GM23338 (cell line): ENCODE measurements around the gene PLEKHJ1. TPM values are rescaled to one million over a fixed set of nuclear protein-coding genes. Genes with fewer than 3 reads are reported as not detected.

Experiments
- ATAC-seq: fragments of 200-7000 bp; cut with Tn5 transposase; 3 replicates; pipeline ENCODE4 v1.9.1; 2020
- DNase-seq: peaks from one replicate; pipeline ENCODE4 v3.0.0-alpha.2; 2015; ENCODE audit warnings: low spot score
- H2AFZ ChIP-seq: fragments of 200-600 bp; sonication (generic); 2 replicates; pipeline ENCODE4 v1.8.0; 2016; ENCODE audit warnings: antibody characterized with exemption, mild to moderate bottlenecking, moderate library complexity
- H3F3A ChIP-seq: fragments of 200-600 bp; sonication (generic); replicated peaks from 2 replicates; pipeline ENCODE4 v1.8.0; 2017; ENCODE audit warnings: antibody characterized with exemption, mixed run types, low read depth
- H3K27ac ChIP-seq: fragments of 200-600 bp; sonication (generic); 2 replicates; pipeline ENCODE4 v1.6.1; 2016; ENCODE audit warnings: low read depth
- H3K27me3 ChIP-seq: fragments of 200-600 bp; sonication (generic); 2 replicates; pipeline ENCODE4 v1.8.0; 2016; ENCODE audit warnings: mild to moderate bottlenecking, mixed run types, moderate library complexity; ENCODE audit not compliant: insufficient read depth
- H3K36me3 ChIP-seq: fragments of 200-600 bp; sonication (generic); 2 replicates; pipeline ENCODE4 v1.8.0; 2016; ENCODE audit warnings: mild to moderate bottlenecking; ENCODE audit not compliant: insufficient read depth
- H3K4me1 ChIP-seq: fragments of 200-600 bp; sonication (generic); 2 replicates; pipeline ENCODE4 v1.8.0; 2016; ENCODE audit warnings: mild to moderate bottlenecking, moderate library complexity; ENCODE audit not compliant: insufficient read depth
- H3K4me2 ChIP-seq: fragments of 200-600 bp; sonication (generic); 2 replicates; pipeline ENCODE4 v1.7.1; 2017; ENCODE audit warnings: mixed run types
- H3K4me3 ChIP-seq: fragments of 200-600 bp; sonication (generic); 2 replicates; pipeline ENCODE4 v1.6.1; 2016; ENCODE audit warnings: mixed run types
- H3K79me2 ChIP-seq: fragments of 200-600 bp; sonication (generic); replicated peaks from 2 replicates; pipeline ENCODE4 v1.8.0; 2017; ENCODE audit warnings: mild to moderate bottlenecking; ENCODE audit not compliant: insufficient read depth
- H3K9me2 ChIP-seq: fragments of 200-600 bp; sonication (generic); 2 replicates; pipeline ENCODE4 v1.8.0; 2017; ENCODE audit not compliant: insufficient read depth
- H4K20me1 ChIP-seq: fragments of 200-600 bp; sonication (generic); replicated peaks from 2 replicates; pipeline ENCODE4 v1.8.0; 2017; ENCODE audit warnings: mild to moderate bottlenecking; ENCODE audit not compliant: insufficient read depth
- H3K27ac Mint-ChIP-seq: 2 replicates; pipeline ENCODE4 v1.8.0; 2020; ENCODE audit warnings: inconsistent platforms, mild to moderate bottlenecking, moderate library complexity, mixed read lengths
- H3K27me3 Mint-ChIP-seq: 3 replicates; pipeline ENCODE4 v1.8.0; 2022; ENCODE audit warnings: low read depth, mild to moderate bottlenecking, moderate library complexity, mixed read lengths, inconsistent platforms; ENCODE audit not compliant: insufficient read depth, poor library complexity
- H3K36me3 Mint-ChIP-seq: 3 replicates; pipeline ENCODE4 v1.8.0; 2021; ENCODE audit warnings: low read depth, mild to moderate bottlenecking, inconsistent platforms, moderate library complexity, mixed read lengths
- H3K4me1 Mint-ChIP-seq: 3 replicates; pipeline ENCODE4 v1.8.0; 2020; ENCODE audit warnings: mild to moderate bottlenecking, inconsistent platforms, mixed read lengths
- H3K4me3 Mint-ChIP-seq: 3 replicates; pipeline ENCODE4 v1.8.0; 2021; ENCODE audit warnings: moderate library complexity, mild to moderate bottlenecking, inconsistent platforms, mixed read lengths
- H3K9me3 Mint-ChIP-seq: 3 replicates; pipeline ENCODE4 v1.8.0; 2020; ENCODE audit warnings: moderate library complexity, mild to moderate bottlenecking, inconsistent platforms, mixed read lengths
- CREB1 ChIP-seq: fragments of 250-450 bp; sonication (Bioruptor Pico); IDR thresholded peaks from 2 replicates; pipeline ENCODE4 v1.5.0; 2020; ENCODE audit warnings: low read depth, mild to moderate bottlenecking, moderate library complexity
- EZH2 ChIP-seq: fragments of 200-600 bp; sonication (generic); IDR thresholded peaks from one replicate; pipeline ENCODE4 v1.8.0; 2017; ENCODE audit warnings: antibody characterized with exemption, mild to moderate bottlenecking, low read depth; ENCODE audit not compliant: unreplicated experiment
- JUNB ChIP-seq: IDR thresholded peaks from one replicate; pipeline ENCODE4 v1.6.1; 2016; ENCODE audit warnings: antibody characterized with exemption; ENCODE audit not compliant: unreplicated experiment
- NANOG ChIP-seq: IDR thresholded peaks from 2 replicates; pipeline ENCODE4 v1.6.1; 2016; ENCODE audit warnings: antibody characterized with exemption, borderline replicate concordance
- POLR2AphosphoS5 ChIP-seq: IDR thresholded peaks from 2 replicates; pipeline ENCODE4 v1.6.1; 2016; ENCODE audit warnings: antibody characterized with exemption, low read depth
- REST ChIP-seq: IDR thresholded peaks from one replicate; pipeline ENCODE4 v1.6.1; 2018; ENCODE audit warnings: antibody characterized with exemption; ENCODE audit not compliant: unreplicated experiment
- STAT1 ChIP-seq: IDR thresholded peaks from one replicate; pipeline ENCODE4 v1.6.1; 2016; ENCODE audit warnings: antibody characterized with exemption; ENCODE audit not compliant: unreplicated experiment
- ZNF331 ChIP-seq: fragments of 250-450 bp; sonication (Bioruptor Pico); IDR thresholded peaks from 2 replicates; pipeline ENCODE4 v1.5.0; 2020; ENCODE audit warnings: low read depth, mild to moderate bottlenecking, moderate library complexity
- ZNF462 ChIP-seq: fragments of 250-450 bp; sonication (Bioruptor Pico); IDR thresholded peaks from 2 replicates; pipeline ENCODE4 v1.5.0; 2020; ENCODE audit warnings: mild to moderate bottlenecking, moderate library complexity
- polyA plus RNA-seq: library from polyadenylated mRNA; unstranded; fragments of >200 nt; fragmentation: Nextera tagmentation; extraction: Ambion mirVana; gene quantifications from 2 replicates; pipeline ENCODE4 v1.2.1, GENCODE V29; 2016
- total RNA-seq: library from RNA; depleted of rRNA; stranded (reverse); fragments of >200 nt; shearing (Covaris generic); gene quantifications from 2 replicates; pipeline ENCODE4 v1.2.3, GENCODE V29; 2014

The PLEKHJ1 gene
- total and polyA plus RNA-seq, 2 experiments from 2014 or later: 146 to 210 TPM

- Mint-ChIP-seq H3K4me3 (no peak overlapping the region), H3K36me3 (peaks cover 28% of the 10 kb centered on the region), H3K4me1 (peaks cover 6% of the 10 kb centered on the region; the same call in 1 of the 3 replicates), H3K9me3 (no peaks in the 10 kb centered on the region; the same call in 2 of the 3 replicates), H3K27me3 (peaks cover 5% of the 10 kb centered on the region), H3K27ac (peak overlapping the region; percentile 73)
- Histone ChIP-seq H3K4me2 (no peak overlapping the region), H3K4me3 (no peak overlapping the region), H4K20me1 (no peaks in the 10 kb centered on the region; the same call in none of the 2 replicates), H3K27me3 (no peaks in the 10 kb centered on the region), H3K79me2 (peaks cover 30% of the 10 kb centered on the region), H3F3A (0 out of 2 replicates have a peak, but pooled peaks cover 6% of the 10 kb centered on the region), H2AFZ (no peak overlapping the region), H3K4me1 (no peaks in the 10 kb centered on the region), H3K9me2 (no peaks in the 10 kb centered on the region), H3K36me3 (no peaks in the 10 kb centered on the region; the same call in 1 of the 2 replicates), H3K27ac (peak overlapping the region; percentile 74)
- DNase-seq (no peak), ATAC-seq (no peak)
- TF ChIP-seq STAT1 (no peak), JUNB (no peak), POLR2AphosphoS5 (no peak), REST (no peak), NANOG (no peak), ZNF462 (CRISPR knock-in tag) (no peak), CREB1 (CRISPR knock-in tag) (no peak), ZNF331 (CRISPR knock-in tag) (no peak), EZH2 (no peak)
These were observed 37.8 kb downstream of the PLEKHJ1 start for GRCh38 chr19:2198317-2198716.
